Spleen (tissue), 11 donors: Measurements from ENCODE around the gene MUC2. TPM values are rescaled to one million over a fixed set of nuclear protein-coding genes. Genes with fewer than 3 reads are reported as not detected.

Source experiments
- DNase-seq: peaks from one replicate; pipeline ENCODE4 v3.0.0-alpha.2; 2020
- H3K27ac ChIP-seq, 8 donors: fragments of 200-600 bp; sonication (generic) in 7 of 8; 1 replicate in 4 of 8; 2 replicates in 4 of 8; pipeline versions ENCODE4 v1.5.0 to v1.8.0; 2016 to 2021; ENCODE audit warnings: inconsistent platforms in 4 of 8, mild to moderate bottlenecking in 4 of 8, moderate library complexity in 1 of 8
- H3K27me3 ChIP-seq, 7 donors: fragments of 200-600 bp; sonication (generic) in 6 of 7; replicated peaks in 1 of 7; 1 replicate in 4 of 7; 2 replicates in 3 of 7; pipeline versions ENCODE4 v1.5.0 to v1.8.0; 2016 to 2021; ENCODE audit warnings: inconsistent platforms in 3 of 7, mild to moderate bottlenecking in 1 of 7
- H3K36me3 ChIP-seq, 6 donors: fragments of 200-600 bp; sonication (generic) in 5 of 6; 1 replicate in 4 of 6; 2 replicates in 2 of 6; pipeline versions ENCODE4 v1.5.0 to v1.8.0; 2016 to 2021; ENCODE audit warnings: inconsistent platforms in 2 of 6
- H3K4me1 ChIP-seq, 6 donors: fragments of 200-600 bp; sonication (generic) in 5 of 6; 1 replicate in 3 of 6; 2 replicates in 3 of 6; pipeline versions ENCODE4 v1.5.0 to v1.8.0; 2016 to 2021; ENCODE audit warnings: inconsistent platforms in 3 of 6
- H3K4me3 ChIP-seq, 8 donors: fragments of 200-600 bp; sonication (generic) in 7 of 8; 1 replicate in 4 of 8; 2 replicates in 4 of 8; pipeline versions ENCODE4 v1.5.0 to v1.8.0; 2016 to 2021; ENCODE audit warnings: inconsistent platforms in 4 of 8, mild to moderate bottlenecking in 4 of 8, moderate library complexity in 2 of 8
- H3K9me3 ChIP-seq, 8 donors: fragments of 200-600 bp; sonication (generic) in 7 of 8; 1 replicate in 4 of 8; 2 replicates in 4 of 8; pipeline versions ENCODE4 v1.5.0 to v1.8.0; 2016 to 2021; ENCODE audit warnings: inconsistent platforms in 4 of 8
- CTCF ChIP-seq, 11 experiments: fragments of 200-600 bp in 7 of 11; fragments of 450-650 bp in 4 of 11; sonication (generic) in 4 of 11; IDR thresholded peaks in 8 of 11; conservative IDR thresholded peaks in 3 of 11; 1 replicate in 7 of 11; 2 replicates in 4 of 11; pipeline versions ENCODE4 v1.4.0 to v1.8.0; 2016 to 2021; ENCODE audit warnings: antibody characterized with exemption in 11 of 11, inconsistent platforms in 4 of 11, mild to moderate bottlenecking in 1 of 11
- POLR2A ChIP-seq, 3 donors: fragments of 450-650 bp; IDR thresholded peaks; one replicate each; pipeline ENCODE4 v1.5.1; 2017; ENCODE audit warnings: antibody characterized with exemption in 3 of 3, mild to moderate bottlenecking in 1 of 3
- POLR2AphosphoS5 ChIP-seq, 3 donors: sonication (generic); formaldehyde crosslinking; IDR thresholded peaks; one replicate each; pipeline ENCODE4 v1.5.1; 2017; ENCODE audit warnings: antibody characterized with exemption in 3 of 3
- WGBS, 5 donors: extraction: QIAGEN DNeasy Blood & Tissue Kit in 3 of 5; methylation state at CpG; one replicate each; pipeline versions ENCODE4 v1.1.5 to v1.1.7; 2013 to 2018; 5-methylcytosine and 5-hydroxymethylcytosine counted together
- intact Hi-C: fragments of 100-400 bp; cut with DNase I; formaldehyde crosslinking; loops from one replicate; pipeline ENCODE4 v1.15.0; 2023; ENCODE audit warnings: low total_unique reads
- polyA plus RNA-seq, 3 donors: library from polyadenylated mRNA; stranded (reverse); fragments of 200-250 nt; gene quantifications; one replicate each; pipeline ENCODE4 v1.2.1, GENCODE V29; 2013
- total RNA-seq, 7 donors: library from RNA; depleted of rRNA in 3 of 7; stranded (reverse); fragments of >200 nt in 3 of 7; fragmentation: NEBNext Ultra II Directional in 4 of 7; extraction: Animal tissue kit (Norgen Biotek cat#: 25700) in 4 of 7; gene quantifications; one replicate each; pipeline versions ENCODE4 v1.1.0 to v1.2.1, GENCODE V29; 2016 to 2021
- donor health status: healthy with polysubstance abuse.
- donor health status: DM: no; HTN: no; CAD: no; lungs with moderate emphysema.
- donor health status: DM: no; HTN: no; CAD: no.
- donor health status: Bipolar disorder and iron deficiency.
- donor health status: healthy.
- donor health status: DM: no; HTN: no; CAD: no.
- donor health status: DM: yes; HTN: yes; CAD: no.

Gene MUC2
- total and polyA plus RNA-seq, 10 donors: 0.03 to 0.06 (median 0.03) TPM; not detected in 7

- Histone ChIP-seq H3K4me1 (no peaks in the 10 kb centered on the region), H3K27me3 (peaks cover 0 to 6% (median 0%) of the 10 kb centered on the region in 7 donors), H3K4me3 (no peak overlapping the region), H3K9me3 (no peaks in the 10 kb centered on the region), H3K27ac (no peak overlapping the region), H3K36me3 (no peaks in the 10 kb centered on the region)
- 89 to 96% (median 93%) methylated on average over 16 to 20 of the region's 20 CpGs for WGBS, 5 donors
- TF ChIP-seq CTCF (IDR thresholded peaks at IDR 0.05 in 8 of 11, conservative IDR thresholded peaks at IDR 0.05 in 3 of 11): no peak
- TF ChIP-seq POLR2AphosphoS5 (IDR thresholded peaks at IDR 0.05): no peak
- no peak for TF ChIP-seq POLR2A (IDR thresholded peaks at IDR 0.05)
- peak; percentile 66 for DNase-seq
- intact Hi-C loops: no loop called here
These were observed 16.1 kb downstream of the MUC2 start for GRCh38 chr11:1090600-1091331.

GRCh38 chr11:1091332-1092083, 16.8 kb downstream of the MUC2 start:
- TF ChIP-seq POLR2AphosphoS5 (IDR thresholded peaks at IDR 0.05): no peak
- no peak for TF ChIP-seq CTCF (IDR thresholded peaks at IDR 0.05 in 8 of 11, conservative IDR thresholded peaks at IDR 0.05 in 3 of 11)
- no peak for TF ChIP-seq POLR2A (IDR thresholded peaks at IDR 0.05)
- Histone ChIP-seq H3K4me1 (no peaks in the 10 kb centered on the region), H3K4me3 (no peak overlapping the region), H3K27me3 (no peaks in the 10 kb centered on the region), H3K27ac (no peak overlapping the region), H3K9me3 (no peaks in the 10 kb centered on the region), H3K36me3 (no peaks in the 10 kb centered on the region)
- intact Hi-C loops: no loop called here
- 83 to 91% (median 87%) methylated on average over 9 to 12 of the region's 12 CpGs for WGBS, 5 donors
- peak; percentile 33 for DNase-seq

GRCh38 chr11:1092145-1092670, 17.5 kb downstream of the MUC2 start:
- DNase-seq: peak; percentile 36
- 63 to 76% (median 76%) methylated on average over 10 to 17 of the region's 17 CpGs for WGBS, 5 donors
- Histone ChIP-seq H3K27ac (no peak overlapping the region), H3K4me3 (no peak overlapping the region), H3K27me3 (no peaks in the 10 kb centered on the region), H3K4me1 (no peaks in the 10 kb centered on the region), H3K9me3 (no peaks in the 10 kb centered on the region), H3K36me3 (no peaks in the 10 kb centered on the region)
- intact Hi-C loops: no loop called here
- no peak for TF ChIP-seq POLR2AphosphoS5 (IDR thresholded peaks at IDR 0.05)
- no peak for TF ChIP-seq CTCF (IDR thresholded peaks at IDR 0.05 in 8 of 11, conservative IDR thresholded peaks at IDR 0.05 in 3 of 11)
- no peak for TF ChIP-seq POLR2A (IDR thresholded peaks at IDR 0.05)

GRCh38 chr11:1092919-1093318, 18.2 kb downstream of the MUC2 start:
- TF ChIP-seq POLR2AphosphoS5 (IDR thresholded peaks at IDR 0.05): no peak
- TF ChIP-seq CTCF (IDR thresholded peaks at IDR 0.05 in 8 of 11, conservative IDR thresholded peaks at IDR 0.05 in 3 of 11): no peak
- TF ChIP-seq POLR2A (IDR thresholded peaks at IDR 0.05): no peak
- 72 to 92% (median 74%) methylated on average over 4 to 7 of the region's 7 CpGs for WGBS, 5 donors
- H3K4me3 ChIP-seq: no peak overlapping the region
- DNase-seq: no peak
- intact Hi-C loops: no loop called here
- no peaks in the 10 kb centered on the region for H3K36me3 ChIP-seq
- no peaks in the 10 kb centered on the region for H3K4me1 ChIP-seq
- no peaks in the 10 kb centered on the region for H3K9me3 ChIP-seq
- H3K27me3 ChIP-seq: no peaks in the 10 kb centered on the region
- H3K27ac ChIP-seq: no peak overlapping the region
